ENCODE data around the gene RIPK1.
"Not testable (repeated sequence)": the region's sequence is repeated elsewhere in the genome, so short reads cannot be mapped to it uniquely, and the experiment has no call there.

Gene RIPK1

DNA sequence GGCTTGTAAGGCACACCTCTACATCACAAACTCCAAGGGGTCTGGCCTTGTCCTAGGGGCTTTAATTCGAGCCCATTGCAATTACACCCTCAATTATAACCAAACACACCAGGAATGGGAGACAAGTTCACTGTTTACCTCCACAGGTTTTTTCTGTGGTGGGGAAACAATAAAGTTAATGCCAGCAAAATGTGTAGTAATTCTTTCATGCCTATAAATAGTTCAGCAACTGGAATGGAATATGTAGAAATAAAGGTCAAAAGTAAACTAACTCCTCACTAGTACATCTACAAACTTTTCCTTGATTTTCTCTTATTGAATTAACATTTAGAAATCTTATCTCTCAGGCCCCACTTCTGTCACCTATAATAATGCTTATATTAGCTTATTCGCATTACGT lies 27.1 kb upstream of the RIPK1 start:
- 100% methylated on average over 2 of the region's 3 CpGs for WGBS (ENCODE audit: extremely low coverage, insufficient coverage, low lambda C conversion rate)
- no peak overlapping the region for H3K4me3 ChIP-seq (ENCODE audit: low read length)
- H3K18ac ChIP-seq (ENCODE audit: low read length), result no peak overlapping the region
- no peak overlapping the region for H2BK5ac ChIP-seq (ENCODE audit: low read length)
- no peaks in the 10 kb centered on the region for H3K79me1 ChIP-seq (ENCODE audit: low read length)
- DNase-seq, result no peak
- H3K79me2 ChIP-seq (ENCODE audit: control insufficient read depth, insufficient read depth, low read length), result no peaks in the 10 kb centered on the region
- H4K5ac ChIP-seq (ENCODE audit: low read length), result no peak overlapping the region
- no peaks in the 10 kb centered on the region for H3K4me1 ChIP-seq (ENCODE audit: control insufficient read depth, low read depth, low read length)
- H3K36me3 ChIP-seq (ENCODE audit: control insufficient read depth, insufficient read depth, low read length), result no peaks in the 10 kb centered on the region
- no peak overlapping the region for H3K56ac ChIP-seq (ENCODE audit: low read length)
- H3K27ac ChIP-seq (ENCODE audit: low read depth, low read length), result no peak overlapping the region
- H4K8ac ChIP-seq (ENCODE audit: low read depth, low read length), result no peak overlapping the region
- H3K27me3 ChIP-seq (ENCODE audit: insufficient read depth, low read length, poor library complexity), result no peaks in the 10 kb centered on the region
- H2AK5ac ChIP-seq (ENCODE audit: low read length), result no peak overlapping the region
- no peak overlapping the region for H3K4ac ChIP-seq (ENCODE audit: low read depth, low read length)
- no peak overlapping the region for H2BK15ac ChIP-seq (replicated peaks; ENCODE audit: low read depth)
- H3K9ac ChIP-seq (ENCODE audit: low read length), result no peak overlapping the region
- no peak overlapping the region for H3K23ac ChIP-seq (ENCODE audit: low read length)
- no peak overlapping the region for H3K4me2 ChIP-seq (ENCODE audit: low read length)
- H2BK120ac ChIP-seq (ENCODE audit: low read depth, low read length), result no peak overlapping the region

DNA sequence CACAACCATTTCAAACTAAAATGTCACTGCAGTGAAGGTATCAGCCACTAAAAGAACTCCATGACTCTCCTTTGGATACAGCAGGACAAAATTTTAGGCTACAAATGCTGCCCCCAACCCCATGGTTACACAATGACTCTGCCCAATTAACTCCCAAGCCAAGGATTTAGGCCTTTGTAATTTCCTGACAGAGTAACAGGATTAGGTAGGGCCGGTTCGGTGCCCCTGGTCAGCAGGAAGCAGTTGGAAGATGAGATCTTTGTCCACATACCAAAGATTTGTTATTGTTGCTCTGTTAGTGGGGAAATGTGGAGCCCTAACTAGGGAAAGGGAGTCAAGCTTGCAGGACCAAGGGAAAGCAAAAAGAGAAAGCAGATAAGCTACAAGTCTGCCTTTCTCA lies 26.7 kb upstream of the RIPK1 start:
- Histone ChIP-seq H3K4ac (ENCODE audit: low read depth, low read length) (no peak overlapping the region), H3K4me3 (ENCODE audit: low read length) (no peak overlapping the region), H3K9ac (ENCODE audit: low read length) (no peak overlapping the region), H2BK5ac (ENCODE audit: low read length) (no peak overlapping the region), H3K56ac (ENCODE audit: low read length) (no peak overlapping the region), H3K79me1 (ENCODE audit: low read length) (no peaks in the 10 kb centered on the region), H3K27me3 (ENCODE audit: insufficient read depth, low read length, poor library complexity) (no peaks in the 10 kb centered on the region), H3K4me2 (ENCODE audit: low read length) (no peak overlapping the region), H4K5ac (ENCODE audit: low read length) (no peak overlapping the region), H3K18ac (ENCODE audit: low read length) (no peak overlapping the region), H3K4me1 (ENCODE audit: control insufficient read depth, low read depth, low read length) (no peaks in the 10 kb centered on the region), H3K23ac (ENCODE audit: low read length) (no peak overlapping the region), H2AK5ac (ENCODE audit: low read length) (no peak overlapping the region), H3K79me2 (ENCODE audit: control insufficient read depth, insufficient read depth, low read length) (no peaks in the 10 kb centered on the region), H2BK120ac (ENCODE audit: low read depth, low read length) (no peak overlapping the region), H2BK15ac (replicated peaks; ENCODE audit: low read depth) (no peak overlapping the region), H3K27ac (ENCODE audit: low read depth, low read length) (peak overlapping the region; percentile 6), H4K8ac (ENCODE audit: low read depth, low read length) (no peak overlapping the region), H3K36me3 (ENCODE audit: control insufficient read depth, insufficient read depth, low read length) (no peaks in the 10 kb centered on the region)
- WGBS (ENCODE audit: extremely low coverage, insufficient coverage, low lambda C conversion rate), result no CpG with 5 or more reads among the region's 2 CpGs
- peak; percentile 49 for DNase-seq

- DNase-seq, result no peak
- no peak overlapping the region for H3K23ac ChIP-seq (ENCODE audit: low read length)
- H2BK15ac ChIP-seq (replicated peaks; ENCODE audit: low read depth), result no peak overlapping the region
- no peak overlapping the region for H3K56ac ChIP-seq (ENCODE audit: low read length)
- no peak overlapping the region for H2AK5ac ChIP-seq (ENCODE audit: low read length)
- no peaks in the 10 kb centered on the region for H3K27me3 ChIP-seq (ENCODE audit: insufficient read depth, low read length, poor library complexity)
- H3K79me1 ChIP-seq (ENCODE audit: low read length), result no peaks in the 10 kb centered on the region
- H4K8ac ChIP-seq (ENCODE audit: low read depth, low read length), result no peak overlapping the region
- no peak overlapping the region for H3K18ac ChIP-seq (ENCODE audit: low read length)
- H3K36me3 ChIP-seq (ENCODE audit: control insufficient read depth, insufficient read depth, low read length), result no peaks in the 10 kb centered on the region
- WGBS (ENCODE audit: extremely low coverage, insufficient coverage, low lambda C conversion rate), result no CpG with 5 or more reads among the region's 5 CpGs
- no peak overlapping the region for H4K5ac ChIP-seq (ENCODE audit: low read length)
- H3K9ac ChIP-seq (ENCODE audit: low read length), result no peak overlapping the region
- no peaks in the 10 kb centered on the region for H3K79me2 ChIP-seq (ENCODE audit: control insufficient read depth, insufficient read depth, low read length)
- H2BK120ac ChIP-seq (ENCODE audit: low read depth, low read length), result no peak overlapping the region
- H3K4me3 ChIP-seq (ENCODE audit: low read length), result no peak overlapping the region
- H3K4me1 ChIP-seq (ENCODE audit: control insufficient read depth, low read depth, low read length), result no peaks in the 10 kb centered on the region
- no peak overlapping the region for H3K4ac ChIP-seq (ENCODE audit: low read depth, low read length)
- no peak overlapping the region for H3K27ac ChIP-seq (ENCODE audit: low read depth, low read length)
- no peak overlapping the region for H3K4me2 ChIP-seq (ENCODE audit: low read length)
- no peak overlapping the region for H2BK5ac ChIP-seq (ENCODE audit: low read length)
These were observed 22.9 kb upstream of the RIPK1 start for GRCh38 chr6:3045369-3045768.

- Histone ChIP-seq H2BK15ac (replicated peaks; ENCODE audit: low read depth) (no peak overlapping the region), H3K18ac (ENCODE audit: low read length) (no peak overlapping the region), H3K4me3 (ENCODE audit: low read length) (no peak overlapping the region), H2AK5ac (ENCODE audit: low read length) (no peak overlapping the region), H3K56ac (ENCODE audit: low read length) (no peak overlapping the region), H3K79me2 (ENCODE audit: control insufficient read depth, insufficient read depth, low read length) (no peaks in the 10 kb centered on the region), H3K79me1 (ENCODE audit: low read length) (no peaks in the 10 kb centered on the region), H3K4me2 (ENCODE audit: low read length) (no peak overlapping the region), H3K23ac (ENCODE audit: low read length) (no peak overlapping the region), H3K27me3 (ENCODE audit: insufficient read depth, low read length, poor library complexity) (no peaks in the 10 kb centered on the region), H3K4ac (ENCODE audit: low read depth, low read length) (no peak overlapping the region), H3K27ac (ENCODE audit: low read depth, low read length) (no peak overlapping the region), H4K5ac (ENCODE audit: low read length) (no peak overlapping the region), H2BK120ac (ENCODE audit: low read depth, low read length) (no peak overlapping the region), H2BK5ac (ENCODE audit: low read length) (no peak overlapping the region), H3K9ac (ENCODE audit: low read length) (no peak overlapping the region), H3K36me3 (ENCODE audit: control insufficient read depth, insufficient read depth, low read length) (no peaks in the 10 kb centered on the region), H4K8ac (ENCODE audit: low read depth, low read length) (no peak overlapping the region), H3K4me1 (ENCODE audit: control insufficient read depth, low read depth, low read length) (no peaks in the 10 kb centered on the region)
- no CpG with 5 or more reads among the region's 1 CpG for WGBS (ENCODE audit: extremely low coverage, insufficient coverage, low lambda C conversion rate)
- DNase-seq, result no peak
These were observed 22.5 kb upstream of the RIPK1 start for GRCh38 chr6:3045777-3046176.

DNA sequence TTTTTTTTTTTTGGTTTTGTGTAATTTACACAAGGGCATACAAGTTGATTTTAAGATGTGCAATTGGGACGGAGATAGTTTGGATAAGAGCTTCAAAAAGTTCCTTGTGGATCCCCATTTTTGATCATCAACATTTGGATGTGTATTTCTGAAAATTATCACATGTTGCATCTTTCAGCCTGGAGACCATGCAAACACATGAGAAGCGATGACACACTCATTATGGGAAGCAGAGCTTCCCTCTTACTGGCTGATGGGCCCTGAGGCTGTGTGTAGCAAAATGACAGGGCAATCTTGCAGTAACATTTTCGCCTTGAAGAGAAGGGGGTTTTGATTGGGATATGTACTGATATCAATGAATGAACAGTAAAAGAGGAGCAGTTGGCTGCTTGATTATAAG lies 22.0 kb upstream of the RIPK1 start:
- no peaks in the 10 kb centered on the region for H3K27me3 ChIP-seq (ENCODE audit: insufficient read depth, low read length, poor library complexity)
- WGBS (ENCODE audit: extremely low coverage, insufficient coverage, low lambda C conversion rate), result no CpG with 5 or more reads among the region's 3 CpGs
- no peak overlapping the region for H3K27ac ChIP-seq (ENCODE audit: low read depth, low read length)
- H3K4ac ChIP-seq (ENCODE audit: low read depth, low read length), result no peak overlapping the region
- H3K18ac ChIP-seq (ENCODE audit: low read length), result no peak overlapping the region
- H3K79me2 ChIP-seq (ENCODE audit: control insufficient read depth, insufficient read depth, low read length), result no peaks in the 10 kb centered on the region
- H3K23ac ChIP-seq (ENCODE audit: low read length), result no peak overlapping the region
- H3K9ac ChIP-seq (ENCODE audit: low read length), result no peak overlapping the region
- no peak overlapping the region for H3K4me3 ChIP-seq (ENCODE audit: low read length)
- H2BK5ac ChIP-seq (ENCODE audit: low read length), result no peak overlapping the region
- DNase-seq, result no peak
- no peak overlapping the region for H2BK120ac ChIP-seq (ENCODE audit: low read depth, low read length)
- no peak overlapping the region for H3K56ac ChIP-seq (ENCODE audit: low read length)
- no peak overlapping the region for H4K8ac ChIP-seq (ENCODE audit: low read depth, low read length)
- no peaks in the 10 kb centered on the region for H3K79me1 ChIP-seq (ENCODE audit: low read length)
- no peak overlapping the region for H2BK15ac ChIP-seq (replicated peaks; ENCODE audit: low read depth)
- H2AK5ac ChIP-seq (ENCODE audit: low read length), result no peak overlapping the region
- no peak overlapping the region for H3K4me2 ChIP-seq (ENCODE audit: low read length)
- H4K5ac ChIP-seq (ENCODE audit: low read length), result no peak overlapping the region
- H3K4me1 ChIP-seq (ENCODE audit: control insufficient read depth, low read depth, low read length), result no peaks in the 10 kb centered on the region
- H3K36me3 ChIP-seq (ENCODE audit: control insufficient read depth, insufficient read depth, low read length), result no peaks in the 10 kb centered on the region

GRCh38 chr6:3048009-3048408 lies 20.3 kb upstream of the RIPK1 start:
- not testable (repeated sequence) for H3K27ac ChIP-seq (ENCODE audit: low read depth, low read length); H3K9ac ChIP-seq (ENCODE audit: low read length); H2BK120ac ChIP-seq (ENCODE audit: low read depth, low read length); H3K56ac ChIP-seq (ENCODE audit: low read length); H4K8ac ChIP-seq (ENCODE audit: low read depth, low read length); H3K4me2 ChIP-seq (ENCODE audit: low read length); H3K36me3 ChIP-seq (ENCODE audit: control insufficient read depth, insufficient read depth, low read length); H3K79me1 ChIP-seq (ENCODE audit: low read length); H3K27me3 ChIP-seq (ENCODE audit: insufficient read depth, low read length, poor library complexity); H2BK5ac ChIP-seq (ENCODE audit: low read length); H4K5ac ChIP-seq (ENCODE audit: low read length); DNase-seq; H3K79me2 ChIP-seq (ENCODE audit: control insufficient read depth, insufficient read depth, low read length); H2AK5ac ChIP-seq (ENCODE audit: low read length); H2BK15ac ChIP-seq (replicated peaks; ENCODE audit: low read depth); H3K23ac ChIP-seq (ENCODE audit: low read length); H3K4me1 ChIP-seq (ENCODE audit: control insufficient read depth, low read depth, low read length); H3K4me3 ChIP-seq (ENCODE audit: low read length); H3K4ac ChIP-seq (ENCODE audit: low read depth, low read length); H3K18ac ChIP-seq (ENCODE audit: low read length)
- no CpG with 5 or more reads among the region's 4 CpGs for WGBS (ENCODE audit: extremely low coverage, insufficient coverage, low lambda C conversion rate)
